Measurements from ENCODE around the gene SEMA5A. TPM values are rescaled to one million over a fixed set of nuclear protein-coding genes. Genes with fewer than 3 reads are reported as not detected.

The SEMA5A gene
- total RNA-seq, 1 experiment from 2014 or later = 9.3 TPM

- TF ChIP-seq, protein P1, sequence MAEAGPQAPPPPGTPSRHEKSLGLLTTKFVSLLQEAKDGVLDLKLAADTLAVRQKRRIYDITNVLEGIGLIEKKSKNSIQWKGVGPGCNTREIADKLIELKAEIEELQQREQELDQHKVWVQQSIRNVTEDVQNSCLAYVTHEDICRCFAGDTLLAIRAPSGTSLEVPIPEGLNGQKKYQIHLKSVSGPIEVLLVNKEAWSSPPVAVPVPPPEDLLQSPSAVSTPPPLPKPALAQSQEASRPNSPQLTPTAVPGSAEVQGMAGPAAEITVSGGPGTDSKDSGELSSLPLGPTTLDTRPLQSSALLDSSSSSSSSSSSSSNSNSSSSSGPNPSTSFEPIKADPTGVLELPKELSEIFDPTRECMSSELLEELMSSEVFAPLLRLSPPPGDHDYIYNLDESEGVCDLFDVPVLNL (CRISPR knock-in tag; IDR thresholded peaks at IDR 0.05; ENCODE audit: borderline replicate concordance, low read depth) = no peak
- TF ChIP-seq GABPB1 (CRISPR knock-in tag; IDR thresholded peaks at IDR 0.05) = no peak
- no peak for TF ChIP-seq ELF4 (CRISPR knock-in tag; IDR thresholded peaks at IDR 0.05; ENCODE audit: low read depth)
- no peak for TF ChIP-seq AFF4 (CRISPR knock-in tag; IDR thresholded peaks at IDR 0.05; ENCODE audit: borderline replicate concordance)
- no peak for TF ChIP-seq GRHL2 (CRISPR knock-in tag; IDR thresholded peaks at IDR 0.05; ENCODE audit: insufficient replicate concordance, severe bottlenecking)
- TF ChIP-seq SMAD4 (CRISPR knock-in tag; IDR thresholded peaks at IDR 0.05) = no peak
- no peak for TF ChIP-seq CDX4 (CRISPR knock-in tag; IDR thresholded peaks at IDR 0.05; ENCODE audit: borderline replicate concordance)
- TF ChIP-seq OVOL2 (CRISPR knock-in tag; IDR thresholded peaks at IDR 0.05; ENCODE audit: borderline replicate concordance) = no peak
- TF ChIP-seq, protein P2, sequence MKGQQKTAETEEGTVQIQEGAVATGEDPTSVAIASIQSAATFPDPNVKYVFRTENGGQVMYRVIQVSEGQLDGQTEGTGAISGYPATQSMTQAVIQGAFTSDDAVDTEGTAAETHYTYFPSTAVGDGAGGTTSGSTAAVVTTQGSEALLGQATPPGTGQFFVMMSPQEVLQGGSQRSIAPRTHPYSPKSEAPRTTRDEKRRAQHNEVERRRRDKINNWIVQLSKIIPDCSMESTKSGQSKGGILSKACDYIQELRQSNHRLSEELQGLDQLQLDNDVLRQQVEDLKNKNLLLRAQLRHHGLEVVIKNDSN (CRISPR knock-in tag; IDR thresholded peaks at IDR 0.05) = no peak
- TF ChIP-seq, protein P3, sequence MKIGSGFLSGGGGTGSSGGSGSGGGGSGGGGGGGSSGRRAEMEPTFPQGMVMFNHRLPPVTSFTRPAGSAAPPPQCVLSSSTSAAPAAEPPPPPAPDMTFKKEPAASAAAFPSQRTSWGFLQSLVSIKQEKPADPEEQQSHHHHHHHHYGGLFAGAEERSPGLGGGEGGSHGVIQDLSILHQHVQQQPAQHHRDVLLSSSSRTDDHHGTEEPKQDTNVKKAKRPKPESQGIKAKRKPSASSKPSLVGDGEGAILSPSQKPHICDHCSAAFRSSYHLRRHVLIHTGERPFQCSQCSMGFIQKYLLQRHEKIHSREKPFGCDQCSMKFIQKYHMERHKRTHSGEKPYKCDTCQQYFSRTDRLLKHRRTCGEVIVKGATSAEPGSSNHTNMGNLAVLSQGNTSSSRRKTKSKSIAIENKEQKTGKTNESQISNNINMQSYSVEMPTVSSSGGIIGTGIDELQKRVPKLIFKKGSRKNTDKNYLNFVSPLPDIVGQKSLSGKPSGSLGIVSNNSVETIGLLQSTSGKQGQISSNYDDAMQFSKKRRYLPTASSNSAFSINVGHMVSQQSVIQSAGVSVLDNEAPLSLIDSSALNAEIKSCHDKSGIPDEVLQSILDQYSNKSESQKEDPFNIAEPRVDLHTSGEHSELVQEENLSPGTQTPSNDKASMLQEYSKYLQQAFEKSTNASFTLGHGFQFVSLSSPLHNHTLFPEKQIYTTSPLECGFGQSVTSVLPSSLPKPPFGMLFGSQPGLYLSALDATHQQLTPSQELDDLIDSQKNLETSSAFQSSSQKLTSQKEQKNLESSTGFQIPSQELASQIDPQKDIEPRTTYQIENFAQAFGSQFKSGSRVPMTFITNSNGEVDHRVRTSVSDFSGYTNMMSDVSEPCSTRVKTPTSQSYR (CRISPR knock-in tag; IDR thresholded peaks at IDR 0.05) = no peak
- no peak for TF ChIP-seq JAZF1 (CRISPR knock-in tag; IDR thresholded peaks at IDR 0.05)
- TF ChIP-seq ATF6 (CRISPR knock-in tag; IDR thresholded peaks at IDR 0.05) = no peak
- TF ChIP-seq ZNF263 (CRISPR knock-in tag; IDR thresholded peaks at IDR 0.05; ENCODE audit: low read depth) = no peak
- TF ChIP-seq, protein P4, sequence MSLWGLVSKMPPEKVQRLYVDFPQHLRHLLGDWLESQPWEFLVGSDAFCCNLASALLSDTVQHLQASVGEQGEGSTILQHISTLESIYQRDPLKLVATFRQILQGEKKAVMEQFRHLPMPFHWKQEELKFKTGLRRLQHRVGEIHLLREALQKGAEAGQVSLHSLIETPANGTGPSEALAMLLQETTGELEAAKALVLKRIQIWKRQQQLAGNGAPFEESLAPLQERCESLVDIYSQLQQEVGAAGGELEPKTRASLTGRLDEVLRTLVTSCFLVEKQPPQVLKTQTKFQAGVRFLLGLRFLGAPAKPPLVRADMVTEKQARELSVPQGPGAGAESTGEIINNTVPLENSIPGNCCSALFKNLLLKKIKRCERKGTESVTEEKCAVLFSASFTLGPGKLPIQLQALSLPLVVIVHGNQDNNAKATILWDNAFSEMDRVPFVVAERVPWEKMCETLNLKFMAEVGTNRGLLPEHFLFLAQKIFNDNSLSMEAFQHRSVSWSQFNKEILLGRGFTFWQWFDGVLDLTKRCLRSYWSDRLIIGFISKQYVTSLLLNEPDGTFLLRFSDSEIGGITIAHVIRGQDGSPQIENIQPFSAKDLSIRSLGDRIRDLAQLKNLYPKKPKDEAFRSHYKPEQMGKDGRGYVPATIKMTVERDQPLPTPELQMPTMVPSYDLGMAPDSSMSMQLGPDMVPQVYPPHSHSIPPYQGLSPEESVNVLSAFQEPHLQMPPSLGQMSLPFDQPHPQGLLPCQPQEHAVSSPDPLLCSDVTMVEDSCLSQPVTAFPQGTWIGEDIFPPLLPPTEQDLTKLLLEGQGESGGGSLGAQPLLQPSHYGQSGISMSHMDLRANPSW (CRISPR knock-in tag; conservative IDR thresholded peaks at IDR 0.05; ENCODE audit: low read depth) = no peak
- TF ChIP-seq ETV6 (CRISPR knock-in tag; IDR thresholded peaks at IDR 0.05) = no peak
- TF ChIP-seq ZNF121 (CRISPR knock-in tag; IDR thresholded peaks at IDR 0.05) = no peak
- TF ChIP-seq SOX15 (CRISPR knock-in tag; IDR thresholded peaks at IDR 0.05) = no peak
- no peak for TF ChIP-seq TCF7 (CRISPR knock-in tag; IDR thresholded peaks at IDR 0.05; ENCODE audit: low read depth)
- DNase-seq (ENCODE audit: low spot score) (no peak), ATAC-seq (no peak)
- no peak overlapping the region for H3K27ac Mint-ChIP-seq
- H3K4me1 Mint-ChIP-seq = peaks cover 3% of the 10 kb centered on the region; the same call in 1 of the 2 replicates
- CTCF ChIA-PET = no interaction called here
- no peak overlapping the region for H3K4me3 Mint-ChIP-seq
- H3K36me3 Mint-ChIP-seq = peaks cover 3% of the 10 kb centered on the region
- peaks cover 18% of the 10 kb centered on the region for H3K9me3 Mint-ChIP-seq
- H3K27me3 Mint-ChIP-seq (ENCODE audit: low read depth) = no peaks in the 10 kb centered on the region
- POLR2A ChIA-PET = no interaction called here
Measured at GRCh38 chr5:9340085-9340484, 205.8 kb downstream of the SEMA5A start.

Measured in WTC11 (cell line).